ENCODE results near the gene EED. TPM values are rescaled to one million over a fixed set of nuclear protein-coding genes. Genes with fewer than 3 reads are reported as not detected.

EED gene
- total and polyA plus RNA-seq, 4 donors: 5.4 to 17.1 (median 8.2) TPM

DNA sequence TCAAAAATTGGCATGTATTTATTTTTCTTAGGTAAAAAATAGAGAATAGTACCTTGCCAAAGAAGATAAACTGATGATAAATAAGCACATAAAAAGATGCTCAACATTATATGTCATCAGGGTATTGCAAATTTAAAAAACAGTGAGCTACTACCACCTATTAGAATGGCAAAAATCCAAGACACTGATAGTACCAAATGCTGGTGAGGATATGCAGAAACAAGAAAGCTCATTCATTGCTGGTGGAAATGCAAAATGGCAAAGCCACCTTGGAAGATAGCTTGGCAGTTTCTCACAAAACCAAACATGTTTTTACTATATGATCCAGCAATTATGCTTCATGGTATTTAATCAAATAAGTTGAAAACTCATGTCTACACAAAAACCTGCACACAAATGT lies 46.4 kb upstream of the EED start:
- H3K27me3 ChIP-seq (ENCODE audit: control insufficient read depth in 4 of 4, insufficient read depth in 4 of 4, low read length in 3 of 4): no peaks in the 10 kb centered on the region
- no peak overlapping the region for H3K9ac ChIP-seq (ENCODE audit: low read depth in 1 of 2, low read length in 2 of 2)
- H3K4me3 ChIP-seq (ENCODE audit: low read depth in 1 of 3, low read length in 3 of 3): no peak overlapping the region
- TF ChIP-seq GABPA (IDR thresholded peaks at IDR 0.05 in 1 of 2, conservative IDR thresholded peaks at IDR 0.05 in 1 of 2): no peak
- TF ChIP-seq, protein P1, sequence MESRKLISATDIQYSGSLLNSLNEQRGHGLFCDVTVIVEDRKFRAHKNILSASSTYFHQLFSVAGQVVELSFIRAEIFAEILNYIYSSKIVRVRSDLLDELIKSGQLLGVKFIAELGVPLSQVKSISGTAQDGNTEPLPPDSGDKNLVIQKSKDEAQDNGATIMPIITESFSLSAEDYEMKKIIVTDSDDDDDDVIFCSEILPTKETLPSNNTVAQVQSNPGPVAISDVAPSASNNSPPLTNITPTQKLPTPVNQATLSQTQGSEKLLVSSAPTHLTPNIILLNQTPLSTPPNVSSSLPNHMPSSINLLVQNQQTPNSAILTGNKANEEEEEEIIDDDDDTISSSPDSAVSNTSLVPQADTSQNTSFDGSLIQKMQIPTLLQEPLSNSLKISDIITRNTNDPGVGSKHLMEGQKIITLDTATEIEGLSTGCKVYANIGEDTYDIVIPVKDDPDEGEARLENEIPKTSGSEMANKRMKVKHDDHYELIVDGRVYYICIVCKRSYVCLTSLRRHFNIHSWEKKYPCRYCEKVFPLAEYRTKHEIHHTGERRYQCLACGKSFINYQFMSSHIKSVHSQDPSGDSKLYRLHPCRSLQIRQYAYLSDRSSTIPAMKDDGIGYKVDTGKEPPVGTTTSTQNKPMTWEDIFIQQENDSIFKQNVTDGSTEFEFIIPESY (IDR thresholded peaks at IDR 0.05): no peak
- TF ChIP-seq, protein P2, sequence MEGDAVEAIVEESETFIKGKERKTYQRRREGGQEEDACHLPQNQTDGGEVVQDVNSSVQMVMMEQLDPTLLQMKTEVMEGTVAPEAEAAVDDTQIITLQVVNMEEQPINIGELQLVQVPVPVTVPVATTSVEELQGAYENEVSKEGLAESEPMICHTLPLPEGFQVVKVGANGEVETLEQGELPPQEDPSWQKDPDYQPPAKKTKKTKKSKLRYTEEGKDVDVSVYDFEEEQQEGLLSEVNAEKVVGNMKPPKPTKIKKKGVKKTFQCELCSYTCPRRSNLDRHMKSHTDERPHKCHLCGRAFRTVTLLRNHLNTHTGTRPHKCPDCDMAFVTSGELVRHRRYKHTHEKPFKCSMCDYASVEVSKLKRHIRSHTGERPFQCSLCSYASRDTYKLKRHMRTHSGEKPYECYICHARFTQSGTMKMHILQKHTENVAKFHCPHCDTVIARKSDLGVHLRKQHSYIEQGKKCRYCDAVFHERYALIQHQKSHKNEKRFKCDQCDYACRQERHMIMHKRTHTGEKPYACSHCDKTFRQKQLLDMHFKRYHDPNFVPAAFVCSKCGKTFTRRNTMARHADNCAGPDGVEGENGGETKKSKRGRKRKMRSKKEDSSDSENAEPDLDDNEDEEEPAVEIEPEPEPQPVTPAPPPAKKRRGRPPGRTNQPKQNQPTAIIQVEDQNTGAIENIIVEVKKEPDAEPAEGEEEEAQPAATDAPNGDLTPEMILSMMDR (IDR thresholded peaks at IDR 0.05; ENCODE audit: low read depth, low read length, missing input control): no peak
- TF ChIP-seq FOXA2 (IDR thresholded peaks at IDR 0.05): no peak
- TF ChIP-seq RXRA (IDR thresholded peaks at IDR 0.05): no peak
- TF ChIP-seq JUND (IDR thresholded peaks at IDR 0.05): no peak
- no peak for TF ChIP-seq FOXA1 (IDR thresholded peaks at IDR 0.05)
- TF ChIP-seq, protein P3, sequence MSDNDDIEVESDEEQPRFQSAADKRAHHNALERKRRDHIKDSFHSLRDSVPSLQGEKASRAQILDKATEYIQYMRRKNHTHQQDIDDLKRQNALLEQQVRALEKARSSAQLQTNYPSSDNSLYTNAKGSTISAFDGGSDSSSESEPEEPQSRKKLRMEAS (IDR thresholded peaks at IDR 0.05): no peak
- DNase-seq (ENCODE audit: low spot score): no peak
- H3K9me3 ChIP-seq (ENCODE audit: control insufficient read depth in 4 of 4, low read length in 3 of 4): no peaks in the 10 kb centered on the region
- H3K27ac ChIP-seq (ENCODE audit: low read depth in 1 of 2, low read length in 2 of 2): no peak overlapping the region
- H3K36me3 ChIP-seq (ENCODE audit: control insufficient read depth in 4 of 4, insufficient read depth in 3 of 4, low read depth in 1 of 4, low read length in 3 of 4): no peaks in the 10 kb centered on the region
- H3K4me1 ChIP-seq (ENCODE audit: control insufficient read depth in 4 of 4, insufficient read depth in 4 of 4, low read length in 3 of 4): peaks cover 0 to 16% (median 0%) of the 10 kb centered on the region in 4 donors

DNA sequence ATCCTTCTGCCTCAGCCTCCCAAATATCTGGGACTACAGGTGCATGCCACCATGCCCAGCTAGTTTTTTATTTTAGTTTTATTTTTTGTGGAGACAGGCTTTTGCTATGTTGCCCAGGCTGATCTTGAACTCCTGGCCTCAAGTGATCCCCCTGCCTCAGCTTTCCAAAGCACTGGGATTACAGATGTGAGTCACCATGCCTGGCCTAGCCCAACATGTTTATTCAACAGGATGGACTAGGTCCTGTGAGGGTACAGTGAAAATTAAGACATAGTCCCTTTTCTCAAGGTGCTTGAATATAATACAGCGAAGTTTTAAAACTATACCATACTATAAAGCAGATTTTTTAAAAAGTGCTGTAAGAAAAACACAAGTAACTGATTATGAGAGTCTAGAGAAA lies 45.2 kb upstream of the EED start:
- DNase-seq (ENCODE audit: low spot score): no peak

More for the DNA sequence above, 45.2 kb upstream of the EED start:
- Histone ChIP-seq H3K4me3 (ENCODE audit: low read depth in 1 of 3, low read length in 3 of 3) (no peak overlapping the region), H3K9me3 (ENCODE audit: control insufficient read depth in 4 of 4, low read length in 3 of 4) (no peaks in the 10 kb centered on the region), H3K27me3 (ENCODE audit: control insufficient read depth in 4 of 4, insufficient read depth in 4 of 4, low read length in 3 of 4) (no peaks in the 10 kb centered on the region), H3K36me3 (ENCODE audit: control insufficient read depth in 4 of 4, insufficient read depth in 3 of 4, low read depth in 1 of 4, low read length in 3 of 4) (no peaks in the 10 kb centered on the region), H3K9ac (ENCODE audit: low read depth in 1 of 2, low read length in 2 of 2) (no peak overlapping the region), H3K4me1 (ENCODE audit: control insufficient read depth in 4 of 4, insufficient read depth in 4 of 4, low read length in 3 of 4) (peaks cover 0 to 8% (median 0%) of the 10 kb centered on the region in 4 donors), H3K27ac (ENCODE audit: low read depth in 1 of 2, low read length in 2 of 2) (no peak overlapping the region)
- TF ChIP-seq, protein P1 (IDR thresholded peaks at IDR 0.05): no peak
- TF ChIP-seq FOXA1 (IDR thresholded peaks at IDR 0.05) (no peak), FOXA2 (IDR thresholded peaks at IDR 0.05) (no peak), RAD21 (IDR thresholded peaks at IDR 0.05) (no peak), REST (IDR thresholded peaks at IDR 0.05) (no peak), HNF4A (conservative IDR thresholded peaks at IDR 0.05) (no peak), NR2F2 (IDR thresholded peaks at IDR 0.05) (no peak), GABPA (IDR thresholded peaks at IDR 0.05 in 1 of 2, conservative IDR thresholded peaks at IDR 0.05 in 1 of 2) (no peak), HNF4G (IDR thresholded peaks at IDR 0.05) (no peak), JUND (IDR thresholded peaks at IDR 0.05) (no peak), TAF1 (conservative IDR thresholded peaks at IDR 0.05) (no peak), RXRA (IDR thresholded peaks at IDR 0.05) (no peak)
- TF ChIP-seq, protein P3 (IDR thresholded peaks at IDR 0.05): no peak
- TF ChIP-seq, protein P4, sequence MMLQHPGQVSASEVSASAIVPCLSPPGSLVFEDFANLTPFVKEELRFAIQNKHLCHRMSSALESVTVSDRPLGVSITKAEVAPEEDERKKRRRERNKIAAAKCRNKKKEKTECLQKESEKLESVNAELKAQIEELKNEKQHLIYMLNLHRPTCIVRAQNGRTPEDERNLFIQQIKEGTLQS (IDR thresholded peaks at IDR 0.05): no peak
- TF ChIP-seq, protein P2 (IDR thresholded peaks at IDR 0.05; ENCODE audit: low read depth, low read length, missing input control): no peak
- 96% methylated on average over 1 of the region's 1 CpG for WGBS
